H1 (cell line): ENCODE results near the gene PDZRN3. TPM values are rescaled to one million over a fixed set of nuclear protein-coding genes. Genes with fewer than 3 reads are reported as not detected.

ENCODE experiments used
- CTCF ChIA-PET: fragments of 300-600 bp; sonication (Branson Sonifier 250); formaldehyde crosslinking; loops from one replicate; lab custom pipeline; 2021; ENCODE audit not compliant: partially characterized antibody; lab: Charles Lee
- POLR2A ChIA-PET: fragments of 300-600 bp; sonication (Branson Sonifier 250); formaldehyde crosslinking; loops from one replicate; lab custom pipeline; 2021; ENCODE audit warnings: inconsistent platforms; ENCODE audit not compliant: partially characterized antibody; lab: Charles Lee
- DNase-seq, 2 experiments: peaks; one replicate each; pipeline versions ENCODE4 v3.0.0 to v3.0.0-alpha.2; 2010 to 2022; ENCODE audit warnings: low spot score in 2 of 2, low read depth in 1 of 2, mixed read lengths in 1 of 2
- FAIRE-seq: peaks from 2 replicates; lab custom pipeline; 2011; peaks lifted over from hg19 to GRCh38; lab: Jason Lieb, UNC
- H2AFZ ChIP-seq: 2 replicates; pipeline ENCODE4 v1.8.1; 2012; ENCODE audit warnings: low read length, inconsistent platforms
- H2AK5ac ChIP-seq: 2 replicates; pipeline ENCODE4 v1.6.1; 2013; ENCODE audit warnings: low read depth, low read length
- H2BK120ac ChIP-seq: replicated peaks from 2 replicates; pipeline ENCODE3; 2013; ENCODE audit warnings: low read depth, low read length, inconsistent platforms
- H2BK12ac ChIP-seq: 2 replicates; pipeline ENCODE4 v1.6.1; 2013; ENCODE audit warnings: low read depth, low read length
- H2BK15ac ChIP-seq: 2 replicates; pipeline ENCODE4 v1.6.1; 2013; ENCODE audit warnings: low read length
- H2BK20ac ChIP-seq: 2 replicates; pipeline ENCODE4 v1.6.1; 2013; ENCODE audit warnings: low read length
- H2BK5ac ChIP-seq: 2 replicates; pipeline ENCODE4 v1.6.1; 2013; ENCODE audit warnings: low read depth, low read length
- H3K14ac ChIP-seq: 2 replicates; pipeline ENCODE4 v1.6.1; 2013; ENCODE audit warnings: inconsistent platforms; ENCODE audit not compliant: insufficient read length
- H3K18ac ChIP-seq: 2 replicates; pipeline ENCODE4 v1.6.1; 2013; ENCODE audit warnings: low read length; ENCODE audit errors: extremely low read depth
- H3K23ac ChIP-seq: 2 replicates; pipeline ENCODE4 v1.6.1; 2013; ENCODE audit warnings: inconsistent platforms; ENCODE audit not compliant: insufficient read length
- H3K23me2 ChIP-seq: 2 replicates; pipeline ENCODE4 v1.6.1; 2013; ENCODE audit warnings: low read depth, low read length
- H3K27ac ChIP-seq: 2 replicates; pipeline ENCODE4 v1.6.1; 2011; ENCODE audit warnings: low read depth, low read length, inconsistent platforms
- H3K27me3 ChIP-seq, 4 experiments: replicated peaks in 1 of 4; 1 replicate in 1 of 4; 2 replicates in 3 of 4; pipeline versions ENCODE4 v1.6.1 to v1.8.1; 2011 to 2013; ENCODE audit warnings: low read length in 3 of 4, mild to moderate bottlenecking in 3 of 4, inconsistent platforms in 2 of 4, mixed read lengths in 2 of 4, moderate library complexity in 1 of 4; ENCODE audit not compliant: control insufficient read depth in 3 of 4, insufficient read depth in 3 of 4; ENCODE audit errors: extremely low read depth in 1 of 4
- H3K36me3 ChIP-seq, 4 experiments: 2 replicates each; pipeline versions ENCODE4 v1.6.1 to v1.8.1; 2011 to 2013; ENCODE audit warnings: mild to moderate bottlenecking in 4 of 4, low read length in 3 of 4, moderate library complexity in 2 of 4, control low read depth in 1 of 4, inconsistent platforms in 1 of 4; ENCODE audit not compliant: insufficient read depth in 4 of 4, control insufficient read depth in 2 of 4
- H3K4ac ChIP-seq: replicated peaks from 2 replicates; pipeline ENCODE3; 2013; ENCODE audit warnings: low read length, low read depth, mixed read lengths, inconsistent platforms; ENCODE audit not compliant: insufficient read length
- H3K4me1 ChIP-seq, 4 experiments: replicated peaks in 1 of 4; 1 replicate in 1 of 4; 2 replicates in 3 of 4; pipeline versions ENCODE4 v1.6.1 to v1.8.1; 2011 to 2013; ENCODE audit warnings: low read length in 3 of 4, inconsistent platforms in 2 of 4, mixed read lengths in 1 of 4; ENCODE audit not compliant: insufficient read depth in 4 of 4, control insufficient read depth in 3 of 4
- H3K4me2 ChIP-seq, 2 experiments: 2 replicates each; pipeline versions ENCODE4 v1.6.1 to v1.8.1; 2011 to 2013; ENCODE audit warnings: low read depth in 2 of 2, low read length in 2 of 2, control low read depth in 1 of 2, inconsistent platforms in 1 of 2, mild to moderate bottlenecking in 1 of 2; ENCODE audit not compliant: insufficient read depth in 1 of 2
- H3K4me3 ChIP-seq, 4 experiments: fragments of 200-600, 300-600 bp in 1 of 4; sonication (generic), shearing (Covaris generic), sonication (Bioruptor Twin) in 1 of 4; 2 replicates each; pipeline versions ENCODE4 v1.5.1 to v1.8.1; 2011 to 2016; ENCODE audit warnings: low read length in 4 of 4, low read depth in 3 of 4, control low read depth in 2 of 4, inconsistent platforms in 2 of 4, mild to moderate bottlenecking in 2 of 4, mixed read lengths in 1 of 4, moderate library complexity in 1 of 4; ENCODE audit not compliant: insufficient read depth in 2 of 4; ENCODE audit errors: extremely low read depth in 1 of 4
- H3K56ac ChIP-seq: replicated peaks from 2 replicates; pipeline ENCODE3; 2013; ENCODE audit warnings: low read depth, mild to moderate bottlenecking, mixed read lengths, low read length, inconsistent platforms; ENCODE audit not compliant: insufficient read length
- H3K79me1 ChIP-seq: 2 replicates; pipeline ENCODE4 v1.6.1; 2013; ENCODE audit warnings: low read depth, low read length, control low read depth
- H3K79me2 ChIP-seq, 2 experiments: 2 replicates each; pipeline versions ENCODE4 v1.6.1 to v1.8.1; 2012 to 2013; ENCODE audit warnings: low read length in 2 of 2, mild to moderate bottlenecking in 2 of 2, inconsistent platforms in 1 of 2; ENCODE audit not compliant: insufficient read depth in 2 of 2, control insufficient read depth in 1 of 2
- H3K9ac ChIP-seq, 4 experiments: replicated peaks in 1 of 4; 1 replicate in 1 of 4; 2 replicates in 3 of 4; pipeline versions ENCODE4 v1.6.1 to v1.8.1; 2011 to 2013; ENCODE audit warnings: low read depth in 3 of 4, low read length in 3 of 4, control low read depth in 2 of 4, mild to moderate bottlenecking in 2 of 4, moderate library complexity in 2 of 4, inconsistent platforms in 1 of 4; ENCODE audit errors: extremely low read depth in 1 of 4
- H3K9me3 ChIP-seq, 2 experiments: 2 replicates each; pipeline versions ENCODE4 v1.6.1 to v1.8.1; 2012 to 2013; ENCODE audit warnings: mild to moderate bottlenecking in 2 of 2, moderate library complexity in 2 of 2, control low read depth in 1 of 2, inconsistent platforms in 1 of 2, low read depth in 1 of 2, low read length in 1 of 2, mixed read lengths in 1 of 2; ENCODE audit not compliant: insufficient read depth in 2 of 2
- H4K20me1 ChIP-seq, 2 experiments: replicated peaks in 1 of 2; 2 replicates each; pipeline versions ENCODE3 to v1.8.1; 2011 to 2013; ENCODE audit warnings: inconsistent platforms in 2 of 2, low read length in 2 of 2, mild to moderate bottlenecking in 1 of 2; ENCODE audit not compliant: insufficient read depth in 2 of 2, control insufficient read depth in 1 of 2
- H4K5ac ChIP-seq: 2 replicates; pipeline ENCODE4 v1.6.1; 2013; ENCODE audit warnings: low read length, low read depth, mixed read lengths, inconsistent platforms; ENCODE audit not compliant: insufficient read length
- H4K8ac ChIP-seq: 2 replicates; pipeline ENCODE4 v1.8.0; 2013; ENCODE audit warnings: mild to moderate bottlenecking, moderate library complexity, low read length, inconsistent platforms; ENCODE audit not compliant: insufficient read depth; ENCODE audit errors: extremely low read depth
- H4K91ac ChIP-seq: replicated peaks from 2 replicates; pipeline ENCODE3; 2013; ENCODE audit warnings: low read length, mixed read lengths, inconsistent platforms; ENCODE audit not compliant: insufficient read length
- ATF2 ChIP-seq: IDR thresholded peaks from 2 replicates; pipeline ENCODE4 v1.6.1; 2012; ENCODE audit warnings: low read length, inconsistent platforms
- ATF3 ChIP-seq: IDR thresholded peaks from 2 replicates; pipeline ENCODE4 v1.6.1; 2011; ENCODE audit warnings: low read depth, mild to moderate bottlenecking, low read length; ENCODE audit not compliant: insufficient read depth
- CREB1 ChIP-seq: IDR thresholded peaks from 2 replicates; pipeline ENCODE4 v1.6.1; 2012; ENCODE audit warnings: inconsistent platforms
- EGR1 ChIP-seq: IDR thresholded peaks from 2 replicates; pipeline ENCODE4 v1.6.1; 2011; ENCODE audit warnings: low read depth, low read length, borderline replicate concordance
- FOSL1 ChIP-seq: IDR thresholded peaks from 2 replicates; pipeline ENCODE4 v1.6.1; 2011; ENCODE audit warnings: mild to moderate bottlenecking, low read depth, low read length, moderate library complexity; ENCODE audit not compliant: insufficient read depth
- KDM1A ChIP-seq: fragments of 200-600, 300-600 bp; sonication (generic); IDR thresholded peaks from 2 replicates; pipeline ENCODE4 v1.7.1; 2016; ENCODE audit warnings: mild to moderate bottlenecking, low read length, borderline replicate concordance
- MAFK ChIP-seq: IDR thresholded peaks from 2 replicates; pipeline ENCODE4 v1.6.1; 2012; ENCODE audit warnings: low read depth, mild to moderate bottlenecking, improper control_type of control experiment, low read length
- POLR2A ChIP-seq, 2 experiments: IDR thresholded peaks; 1 replicate in 1 of 2; 2 replicates in 1 of 2; pipeline ENCODE4 v1.6.1; 2011; ENCODE audit warnings: low read depth in 2 of 2, low read length in 2 of 2, mild to moderate bottlenecking in 2 of 2; ENCODE audit errors: control extremely low read depth in 1 of 2
- SAP30 ChIP-seq: fragments of 300-600 bp; sonication (generic); IDR thresholded peaks from 2 replicates; pipeline ENCODE4 v1.7.1; 2012; ENCODE audit warnings: low read length, moderate library complexity, mild to moderate bottlenecking, inconsistent platforms; ENCODE audit not compliant: insufficient read depth, insufficient replicate concordance
- SIRT6 ChIP-seq: IDR thresholded peaks from one replicate; pipeline ENCODE4 v1.7.1; 2012; ENCODE audit warnings: low read length, inconsistent platforms
- SP1 ChIP-seq: IDR thresholded peaks from 2 replicates; pipeline ENCODE4 v1.6.1; 2011; ENCODE audit warnings: low read depth, low read length
- SRF ChIP-seq: IDR thresholded peaks from 2 replicates; pipeline ENCODE4 v1.6.1; 2011; ENCODE audit warnings: mild to moderate bottlenecking, low read depth, low read length, moderate library complexity
- WGBS, 2 experiments: shearing (Covaris generic) in 1 of 2; methylation state at CpG; one replicate each; pipeline versions ENCODE4 v1.1.6 to v1.1.7; 2013 to 2015; ENCODE audit warnings: low lambda C conversion rate in 2 of 2, mixed read lengths in 2 of 2, inconsistent platforms in 1 of 2, low coverage in 1 of 2, missing lambda C conversion rate in 1 of 2; ENCODE audit not compliant: insufficient replicate concordance in 2 of 2, insufficient coverage in 1 of 2, insufficient read length in 1 of 2; ENCODE audit errors: extremely low coverage in 1 of 2, missing lambda C conversion rate in 1 of 2; 5-methylcytosine and 5-hydroxymethylcytosine counted together
- polyA plus RNA-seq, 7 experiments: library from polyadenylated mRNA; depleted of rRNA in 3 of 7; stranded (reverse) in 5 of 7; unstranded in 2 of 7; fragments of >200 nt in 5 of 7; fragments of 200-250 nt in 2 of 7; gene quantifications; 1 replicate in 5 of 7; 2 replicates in 1 of 7; 4 replicates in 1 of 7; pipeline versions ENCODE4 v1.2.1 to v1.2.3, GENCODE V29; 2011 to 2013; ENCODE audit warnings: missing spikeins in 2 of 7, mixed read lengths in 2 of 7
- total RNA-seq: library from RNA; stranded (reverse); fragmentation: NEBNext Ultra II Directional; extraction: Animal tissue kit (Norgen Biotek cat#: 25700); gene quantifications from 2 replicates; pipeline ENCODE4 v1.2.1, GENCODE V29; 2021

Gene PDZRN3
- total and polyA plus RNA-seq, 2 of the 8 experiments (the other 6 are each of a cell fraction or from before 2014, with no cell fraction given), result 4.2 to 20.5 TPM

- DNase-seq, result no peak
- no peak overlapping the region for H3K23ac ChIP-seq
- no peak overlapping the region for H2BK20ac ChIP-seq
- no peak overlapping the region for H2AFZ ChIP-seq
- no peak overlapping the region for H2BK5ac ChIP-seq
- H2BK12ac ChIP-seq, result no peak overlapping the region
- H3K36me3 ChIP-seq, result no peaks in the 10 kb centered on the region
- no peaks in the 10 kb centered on the region for H4K20me1 ChIP-seq
- H3K27ac ChIP-seq, result no peak overlapping the region
- FAIRE-seq, result no peak
- no peak overlapping the region for H3K18ac ChIP-seq
- no peak overlapping the region for H4K91ac ChIP-seq
- H3K27me3 ChIP-seq, result no peaks in the 10 kb centered on the region
- H2AK5ac ChIP-seq, result no peak overlapping the region
- H3K4me3 ChIP-seq, result no peak overlapping the region
- POLR2A ChIA-PET, result no interaction called here
- no peaks in the 10 kb centered on the region for H3K79me1 ChIP-seq
- peaks cover 0 to 10% (median 7%) of the 10 kb centered on the region in 4 experiments; a peak in 4 of 7 replicates for H3K4me1 ChIP-seq
- H3K9ac ChIP-seq, result no peak overlapping the region; a peak in 1 of 7 replicates
- no peak overlapping the region for H4K8ac ChIP-seq
- no peaks in the 10 kb centered on the region for H3K23me2 ChIP-seq
- no peaks in the 10 kb centered on the region; a peak in 1 of 4 replicates for H3K79me2 ChIP-seq
- no peak overlapping the region for H3K4me2 ChIP-seq
- WGBS, 2 experiments, result 90% methylated on average over 10 of the region's 10 CpGs; no CpG with 5 or more reads in 1 of the 2 experiments
- H3K14ac ChIP-seq, result no peak overlapping the region
- CTCF ChIA-PET, result interaction anchor here (0.6 to 1.9 kb wide), 4 partner anchors 54 to 1695 kb away, joined by 3 to 5 read pairs (median 3); no protein-coding TSS in a partner anchor
- H3K4ac ChIP-seq, result no peak overlapping the region
- H3K56ac ChIP-seq, result no peak overlapping the region
- no peak overlapping the region for H4K5ac ChIP-seq
- H3K9me3 ChIP-seq, result no peaks in the 10 kb centered on the region
- H2BK120ac ChIP-seq, result no peak overlapping the region
- H2BK15ac ChIP-seq, result no peak overlapping the region
- TF ChIP-seq CREB1 (no peak), SRF (no peak), MAFK (no peak), FOSL1 (no peak), SAP30 (no peak), SIRT6 (no peak), POLR2A (IDR thresholded peaks at IDR 0.05; ENCODE audit: control extremely low read depth in 1 of 2, low read depth in 2 of 2, low read length in 2 of 2) (no peak), KDM1A (no peak), ATF2 (no peak), EGR1 (no peak), ATF3 (no peak), SP1 (no peak)
These were observed 178.2 kb downstream of the PDZRN3 start for GRCh38 chr3:73446467-73447110.
